SH-SY5Y (cell line): Measurements from ENCODE around the gene PLEKHD1.

ENCODE experiments used
- GATA2 ChIP-seq: IDR thresholded peaks from 2 replicates; pipeline ENCODE4 v1.6.1; 2011; ENCODE audit warnings: mild to moderate bottlenecking, low read depth, low read length
- GATA3 ChIP-seq: IDR thresholded peaks from 2 replicates; pipeline ENCODE4 v1.6.1; 2011; ENCODE audit warnings: low read depth, mild to moderate bottlenecking, low read length, moderate library complexity

DNA sequence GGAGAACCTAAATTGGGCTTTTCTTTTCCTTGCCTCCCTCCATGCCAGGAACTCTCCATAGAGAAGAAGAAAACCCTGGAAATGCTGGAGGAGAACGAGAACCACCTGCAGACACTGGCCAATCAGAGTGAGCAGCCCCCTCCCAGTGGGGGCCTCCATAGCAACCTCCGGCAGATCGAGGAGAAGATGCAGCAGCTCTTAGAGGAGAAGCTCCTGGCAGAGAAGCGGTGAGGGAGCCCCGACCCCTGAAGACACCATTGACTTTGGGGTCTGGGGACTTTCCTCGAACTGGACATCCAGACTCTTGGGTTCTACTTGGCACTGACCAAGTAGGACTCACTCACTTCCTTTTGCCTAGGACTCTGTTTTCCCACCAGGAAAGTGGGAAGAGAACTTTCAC, 41.4 kb downstream of the PLEKHD1 start:
- no peak for TF ChIP-seq GATA2
- no peak for TF ChIP-seq GATA3
